ENCODE measurements around the gene ABLIM2. TPM values are rescaled to one million over a fixed set of nuclear protein-coding genes. Genes with fewer than 3 reads are reported as not detected.

ABLIM2 gene
- total and polyA plus RNA-seq, 2 of the 8 experiments (the other 6 are each of a cell fraction or from before 2014, with no cell fraction given), result 2.8 to 3.0 TPM

DNA sequence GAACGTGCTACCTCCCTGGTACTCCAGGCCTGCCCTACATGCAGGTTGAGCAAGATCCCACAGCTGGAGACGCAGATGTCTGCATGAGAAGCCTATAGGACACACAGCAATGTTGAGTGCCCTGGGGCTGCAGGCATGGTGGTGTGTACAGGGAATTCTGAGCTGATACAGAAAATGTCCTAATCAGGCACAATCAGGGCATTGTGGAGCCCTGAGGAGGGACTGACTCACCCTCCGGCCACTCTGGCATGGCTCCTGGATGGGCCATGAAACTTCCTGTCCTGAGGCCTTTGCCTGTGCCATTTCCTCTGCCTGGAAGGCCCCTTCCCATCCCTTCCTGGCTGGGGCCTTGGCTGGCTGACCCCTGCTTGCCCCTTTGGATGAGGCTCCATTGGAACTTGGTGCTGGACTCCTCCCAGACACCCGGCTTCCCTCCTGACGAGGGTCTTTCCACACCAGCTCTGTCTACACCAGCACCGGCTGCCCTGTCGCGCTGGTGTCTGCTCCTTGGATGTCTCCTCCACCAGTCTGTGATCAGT lies 202.3 kb downstream of the ABLIM2 start (continued):
- TF ChIP-seq, protein P1, sequence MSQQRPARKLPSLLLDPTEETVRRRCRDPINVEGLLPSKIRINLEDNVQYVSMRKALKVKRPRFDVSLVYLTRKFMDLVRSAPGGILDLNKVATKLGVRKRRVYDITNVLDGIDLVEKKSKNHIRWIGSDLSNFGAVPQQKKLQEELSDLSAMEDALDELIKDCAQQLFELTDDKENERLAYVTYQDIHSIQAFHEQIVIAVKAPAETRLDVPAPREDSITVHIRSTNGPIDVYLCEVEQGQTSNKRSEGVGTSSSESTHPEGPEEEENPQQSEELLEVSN (IDR thresholded peaks at IDR 0.05), result no peak
- TF ChIP-seq PHF8 (conservative IDR thresholded peaks at IDR 0.05; ENCODE audit: low read depth, low read length) (no peak), CEBPB (IDR thresholded peaks at IDR 0.05; ENCODE audit: low read depth, low read length) (no peak)

Measured in H1 (cell line).